Prostate gland (tissue), 2 donors: ENCODE results near the gene VAC14. TPM values are rescaled to one million over a fixed set of nuclear protein-coding genes. Genes with fewer than 3 reads are reported as not detected.

Source experiments
- DNase-seq: peaks from one replicate; pipeline ENCODE4 v3.0.0-alpha.2; 2019; ENCODE audit warnings: low spot score
- H3K27ac ChIP-seq, 2 donors: fragments of 200-600 bp; sonication (generic); 2 replicates each; pipeline ENCODE4 v1.5.1; 2017 to 2019
- H3K27me3 ChIP-seq: fragments of 200-600 bp; sonication (generic); replicated peaks from 2 replicates; pipeline ENCODE4 v1.5.1; 2019; ENCODE audit not compliant: insufficient read depth
- H3K36me3 ChIP-seq, 2 donors: fragments of 200-600 bp; sonication (generic); 1 replicate in 1 of 2; 2 replicates in 1 of 2; pipeline versions ENCODE4 v1.5.1 to v1.8.1; 2017 to 2019
- H3K4me1 ChIP-seq: fragments of 200-600 bp; sonication (generic); replicated peaks from 2 replicates; pipeline ENCODE4 v1.5.1; 2019
- H3K4me3 ChIP-seq, 2 donors: fragments of 200-600 bp; sonication (generic); 2 replicates each; pipeline ENCODE4 v1.5.1; 2017 to 2019
- H3K9me3 ChIP-seq: fragments of 200-600 bp; sonication (generic); 2 replicates; pipeline ENCODE4 v1.5.1; 2017
- POLR2A ChIP-seq: fragments of 450-650 bp; IDR thresholded peaks from one replicate; pipeline ENCODE4 v1.6.1; 2016; ENCODE audit warnings: antibody characterized with exemption, mild to moderate bottlenecking
- POLR2AphosphoS5 ChIP-seq: sonication (generic); formaldehyde crosslinking; IDR thresholded peaks from one replicate; pipeline ENCODE4 v1.6.1; 2017; ENCODE audit warnings: antibody characterized with exemption
- WGBS: methylation state at CpG from one replicate; pipeline ENCODE4 v1.1.5; 2018; 5-methylcytosine and 5-hydroxymethylcytosine counted together
- intact Hi-C: fragments of 100-400 bp; cut with DNase I; formaldehyde crosslinking; loops from one replicate; pipeline ENCODE4 v1.14.2; 2022
- total RNA-seq, 2 donors: library from RNA; depleted of rRNA; stranded (reverse); fragments of >200 nt; gene quantifications; one replicate each; pipeline ENCODE4 v1.1.0, GENCODE V29; 2016
- TF ChIP-seq, protein P1 (sequence below), 4 experiments: fragments of 200-600 bp in 2 of 4; fragments of 450-650 bp in 2 of 4; sonication (generic) in 2 of 4; IDR thresholded peaks; 1 replicate in 3 of 4; 2 replicates in 1 of 4; pipeline ENCODE4 v1.5.1; 2016 to 2019; ENCODE audit warnings: antibody characterized with exemption in 4 of 4, mild to moderate bottlenecking in 2 of 4, moderate library complexity in 2 of 4

VAC14 gene
- total RNA-seq, 2 donors from 2014 or later: 30.3 to 66.8 TPM

- H3K27ac ChIP-seq: peak overlapping the region; percentile 67 to 78
- no peaks in the 10 kb centered on the region for H3K27me3 ChIP-seq
- peaks cover 13% of the 10 kb centered on the region for H3K4me1 ChIP-seq
- no peaks in the 10 kb centered on the region for H3K36me3 ChIP-seq
- intact Hi-C loops: no loop called here
- TF ChIP-seq, protein P1, sequence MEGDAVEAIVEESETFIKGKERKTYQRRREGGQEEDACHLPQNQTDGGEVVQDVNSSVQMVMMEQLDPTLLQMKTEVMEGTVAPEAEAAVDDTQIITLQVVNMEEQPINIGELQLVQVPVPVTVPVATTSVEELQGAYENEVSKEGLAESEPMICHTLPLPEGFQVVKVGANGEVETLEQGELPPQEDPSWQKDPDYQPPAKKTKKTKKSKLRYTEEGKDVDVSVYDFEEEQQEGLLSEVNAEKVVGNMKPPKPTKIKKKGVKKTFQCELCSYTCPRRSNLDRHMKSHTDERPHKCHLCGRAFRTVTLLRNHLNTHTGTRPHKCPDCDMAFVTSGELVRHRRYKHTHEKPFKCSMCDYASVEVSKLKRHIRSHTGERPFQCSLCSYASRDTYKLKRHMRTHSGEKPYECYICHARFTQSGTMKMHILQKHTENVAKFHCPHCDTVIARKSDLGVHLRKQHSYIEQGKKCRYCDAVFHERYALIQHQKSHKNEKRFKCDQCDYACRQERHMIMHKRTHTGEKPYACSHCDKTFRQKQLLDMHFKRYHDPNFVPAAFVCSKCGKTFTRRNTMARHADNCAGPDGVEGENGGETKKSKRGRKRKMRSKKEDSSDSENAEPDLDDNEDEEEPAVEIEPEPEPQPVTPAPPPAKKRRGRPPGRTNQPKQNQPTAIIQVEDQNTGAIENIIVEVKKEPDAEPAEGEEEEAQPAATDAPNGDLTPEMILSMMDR (IDR thresholded peaks at IDR 0.05): no peak
- TF ChIP-seq POLR2AphosphoS5 (peak; percentile 41), POLR2A (no peak)
- peak; percentile 28 for DNase-seq
- no peaks in the 10 kb centered on the region for H3K9me3 ChIP-seq
- 40% methylated on average over 31 of the region's 31 CpGs for WGBS
- H3K4me3 ChIP-seq: no peak overlapping the region
Observed at GRCh38 chr16:70725912-70726828, 74.8 kb downstream of the VAC14 start.

DNA sequence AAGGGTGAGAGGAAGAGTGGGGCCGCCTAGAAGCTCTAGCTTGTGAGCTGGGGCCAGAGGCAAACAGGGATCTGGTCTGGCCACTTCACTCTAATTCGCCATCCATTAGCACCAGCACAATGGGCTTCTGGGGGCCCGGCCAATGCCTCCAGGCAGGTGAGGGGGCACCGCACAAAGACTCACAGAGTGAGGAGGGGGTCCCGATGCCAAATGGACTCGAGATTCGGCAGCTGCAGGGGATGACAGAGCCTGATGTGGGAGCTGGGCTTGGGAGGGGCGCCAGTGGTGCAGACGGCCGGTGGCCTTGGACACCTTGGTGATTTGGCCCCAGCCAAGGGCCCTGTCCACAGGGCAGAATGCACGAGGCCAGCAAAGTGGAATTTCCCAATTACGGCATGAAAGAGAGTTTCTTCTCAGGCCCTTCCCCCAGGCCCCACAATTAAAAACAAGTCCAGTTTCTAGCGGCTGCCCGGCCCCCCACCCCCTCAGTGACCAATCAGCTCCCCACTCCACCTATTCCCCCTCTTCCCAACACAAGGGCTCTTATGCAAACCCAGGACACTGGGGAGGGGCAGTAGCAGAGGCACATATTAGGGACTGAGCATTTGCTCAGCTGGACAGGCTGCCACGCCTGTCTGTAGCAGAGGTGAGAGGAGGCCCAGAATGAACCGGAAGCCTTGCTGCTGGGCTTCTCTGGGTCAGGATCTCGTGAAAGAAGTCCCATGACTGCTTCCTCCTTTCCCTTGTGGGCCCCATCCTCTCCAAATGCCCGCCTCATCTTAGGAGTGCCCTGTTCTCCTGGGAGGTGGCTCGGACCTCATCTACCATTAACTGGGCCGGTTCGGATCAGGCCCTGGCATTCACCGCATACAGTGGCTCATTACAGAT, 75.7 kb downstream of the VAC14 start:
- H3K27ac ChIP-seq: peak overlapping the region; percentile 67 to 78
- WGBS: 56% methylated on average over 22 of the region's 22 CpGs
- intact Hi-C loops: no loop called here
- H3K27me3 ChIP-seq: no peaks in the 10 kb centered on the region
- DNase-seq: no peak
- H3K9me3 ChIP-seq: no peaks in the 10 kb centered on the region
- H3K4me1 ChIP-seq: peaks cover 13% of the 10 kb centered on the region
- H3K36me3 ChIP-seq: no peaks in the 10 kb centered on the region
- no peak for TF ChIP-seq POLR2A
- TF ChIP-seq, protein P1 (IDR thresholded peaks at IDR 0.05): no peak
- no peak for TF ChIP-seq POLR2AphosphoS5
- H3K4me3 ChIP-seq: no peak overlapping the region

- peak overlapping the region in 1 of 2 donors; percentile 67 for H3K27ac ChIP-seq
- no peak overlapping the region for H3K4me3 ChIP-seq
- H3K9me3 ChIP-seq: no peaks in the 10 kb centered on the region
- intact Hi-C loops: no loop called here
- no peak for DNase-seq
- peaks cover 13% of the 10 kb centered on the region for H3K4me1 ChIP-seq
- WGBS: 93% methylated on average over 15 of the region's 15 CpGs
- H3K27me3 ChIP-seq: no peaks in the 10 kb centered on the region
- no peak for TF ChIP-seq POLR2AphosphoS5
- TF ChIP-seq, protein P1 (IDR thresholded peaks at IDR 0.05): no peak
- TF ChIP-seq POLR2A: no peak
- no peaks in the 10 kb centered on the region for H3K36me3 ChIP-seq
Observed at GRCh38 chr16:70724146-70725023, 76.6 kb downstream of the VAC14 start.

- Histone ChIP-seq H3K27me3 (no peaks in the 10 kb centered on the region), H3K36me3 (no peaks in the 10 kb centered on the region), H3K27ac (no peak overlapping the region), H3K4me1 (peaks cover 13% of the 10 kb centered on the region), H3K9me3 (no peaks in the 10 kb centered on the region), H3K4me3 (no peak overlapping the region)
- DNase-seq: no peak
- TF ChIP-seq POLR2AphosphoS5 (no peak), POLR2A (no peak)
- TF ChIP-seq, protein P1 (IDR thresholded peaks at IDR 0.05): no peak
- 68% methylated on average over 6 of the region's 6 CpGs for WGBS
- intact Hi-C loops: no loop called here
Observed at GRCh38 chr16:70723740-70724145, 77.2 kb downstream of the VAC14 start.
